ENCODE measurements around the gene PYURF. TPM values are rescaled to one million over a fixed set of nuclear protein-coding genes. Genes with fewer than 3 reads are reported as not detected.
A peak's percentile ranks its signal among the peaks of the same experiment; 100 is the strongest.

Gene PYURF
- total and polyA plus RNA-seq, 9 of the 15 experiments (the other 6 are each of a cell fraction or from before 2014, with no cell fraction given), result 22.5 to 199 (median 108) TPM

- TF ChIP-seq MGA (IDR thresholded peaks at IDR 0.05) (peak; percentile 71), E2F4 (CRISPR knock-in tag; IDR thresholded peaks at IDR 0.05; ENCODE audit: low read depth) (0 out of 2 replicates have a peak, but pooled peaks have one; percentile 56), UBTF (IDR thresholded peaks at IDR 0.05; ENCODE audit: borderline replicate concordance in 1 of 2, low read depth in 2 of 2, low read length in 2 of 2) (peak; percentile 94 to 96; a peak in 3 of 4 replicates), SUPT5H (IDR thresholded peaks at IDR 0.05) (peak; percentile 92), ZNF592 (IDR thresholded peaks at IDR 0.05) (peak; percentile 46; the same call in 1 of the 2 replicates), CBX1 (IDR thresholded peaks at IDR 0.05; ENCODE audit: low read depth) (peak; percentile 77; the same call in 1 of the 2 replicates)
Observed at GRCh38 chr4:88523325-88524129, at the start of gene PYURF (continued).

Data from K562 (cell line).